Measurements from ENCODE around the gene CGB5.
"Not testable (repeated sequence)": the region's sequence is repeated elsewhere in the genome, so short reads cannot be mapped to it uniquely, and the experiment has no call there.

The CGB5 gene

GRCh38 chr19:49056902-49057596 is 13.4 kb downstream of the CGB5 start:
- DNase-seq (ENCODE audit: low read depth in 2 of 3, low spot score in 1 of 3): not testable (repeated sequence)

DNA sequence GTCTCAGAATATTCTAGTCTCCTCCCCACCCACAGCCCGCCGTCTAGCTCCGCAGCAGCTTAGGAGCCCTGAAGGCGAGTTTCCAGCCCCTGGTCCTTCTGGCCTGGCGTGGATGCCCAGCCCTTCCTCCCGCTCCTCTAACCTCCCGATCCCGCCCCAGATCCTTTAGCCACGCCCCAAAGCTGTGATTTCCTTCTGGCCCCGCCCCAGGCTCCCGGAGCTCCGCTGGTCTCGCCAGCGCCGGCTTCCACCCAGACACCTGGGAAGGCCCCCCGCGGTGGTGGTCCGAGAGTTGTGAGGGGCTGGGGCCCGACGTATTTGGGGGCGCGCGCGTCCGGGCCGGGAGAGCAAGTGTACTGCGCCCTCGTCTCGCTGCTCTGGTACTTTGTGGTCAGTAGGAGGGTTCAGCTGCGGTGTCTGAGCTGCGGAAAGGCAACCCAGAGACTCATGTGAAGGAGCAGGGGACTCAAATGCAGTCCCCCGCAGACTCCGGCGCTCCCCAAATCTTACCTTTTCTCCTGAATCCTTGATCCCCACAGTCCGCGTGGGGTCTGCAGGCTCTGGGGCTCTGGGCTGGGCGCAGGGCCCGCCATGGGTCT is 14.1 kb downstream of the CGB5 start, which contains the start of gene CGB7:
Gene CGB7 (minus strand): TSS at position 114 of the 599 bp plus-strand sequence. CDS start 2,374 bp downstream, outside the sequence.
- peak in 2 of 3 donors; percentile 30 to 35 for DNase-seq (ENCODE audit: low read depth in 2 of 3, low spot score in 1 of 3)

DNA sequence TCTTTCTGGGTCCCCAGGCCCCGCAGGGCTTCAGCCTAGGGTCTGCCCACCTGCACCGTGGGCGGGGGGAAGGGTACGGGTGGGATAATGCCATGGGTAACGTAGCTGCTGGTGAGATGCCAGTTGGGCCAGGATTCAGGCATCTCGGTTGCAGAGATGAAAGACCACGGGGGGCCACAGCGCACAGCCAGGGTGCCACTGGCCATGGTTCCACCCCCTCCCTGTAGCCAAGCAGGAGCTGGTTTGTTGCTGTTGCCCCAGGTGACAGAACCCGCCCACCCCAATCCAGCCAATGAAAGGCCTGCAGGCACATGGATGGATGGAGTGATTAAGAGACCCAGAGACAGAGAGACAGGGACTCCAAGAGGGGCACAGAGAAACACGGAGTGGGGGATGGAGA is 14.9 kb downstream of the CGB5 start:
- peak in 2 of 3 donors; percentile 24 to 31 for DNase-seq (ENCODE audit: low read depth in 2 of 3, low spot score in 1 of 3)

DNA sequence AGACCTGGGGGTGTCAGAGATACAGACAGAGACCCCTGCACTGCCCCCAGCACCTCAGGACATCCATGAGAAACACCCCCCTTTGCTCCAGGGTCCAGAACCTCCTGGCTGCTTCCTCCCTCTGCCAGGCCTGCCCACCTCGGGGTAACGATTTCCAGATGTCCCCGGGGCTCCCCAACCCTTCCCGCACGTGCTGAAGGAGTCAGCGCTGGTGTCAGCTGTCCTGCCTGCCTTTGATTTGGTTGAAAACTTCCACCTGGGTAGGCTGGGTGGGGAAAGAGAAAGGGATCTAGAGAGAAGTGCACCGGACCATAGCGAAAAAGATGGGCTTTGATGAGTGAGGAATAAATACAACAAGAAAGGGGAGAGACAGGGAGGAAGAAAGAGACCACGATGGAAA is 15.4 kb downstream of the CGB5 start:
- no peak for DNase-seq (ENCODE audit: low read depth in 2 of 3, low spot score in 1 of 3)

- DNase-seq (ENCODE audit: low read depth in 2 of 3, low spot score in 1 of 3): no peak
Measured at GRCh38 chr19:49061000-49061399, 17.4 kb downstream of the CGB5 start.

DNA sequence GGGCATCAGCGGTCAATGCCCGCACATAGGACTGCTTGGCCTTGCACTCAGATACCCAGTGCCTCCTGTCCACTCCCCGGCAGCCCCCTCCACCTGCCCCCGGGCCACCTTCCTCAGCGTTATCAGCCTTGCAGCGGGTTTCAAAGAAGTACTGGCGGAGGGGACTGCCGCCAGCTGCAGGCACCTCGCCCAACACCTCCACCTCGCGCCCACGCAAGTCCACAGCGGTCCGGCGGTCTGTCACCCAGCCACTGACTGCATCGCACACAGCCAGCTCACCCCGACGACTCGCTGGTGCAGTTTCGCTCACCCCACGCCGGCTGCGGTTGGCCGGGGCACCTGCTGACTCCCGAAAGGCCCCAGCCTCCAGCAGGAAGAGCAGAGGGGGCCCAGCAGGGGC is 17.8 kb downstream of the CGB5 start:
- DNase-seq (ENCODE audit: low read depth in 2 of 3, low spot score in 1 of 3): no peak

- DNase-seq (ENCODE audit: low read depth in 2 of 3, low spot score in 1 of 3): no peak
Measured at GRCh38 chr19:49064029-49064629, 20.5 kb downstream of the CGB5 start.

- DNase-seq (ENCODE audit: low read depth in 2 of 3, low spot score in 1 of 3): no peak
Measured at GRCh38 chr19:49064768-49065611, 21.3 kb downstream of the CGB5 start, which contains the start of gene NTF4. NTF4 (minus strand) TSS chr19:49064818; CDS start chr19:49061997, 2,821 bp downstream.

- DNase-seq (ENCODE audit: low read depth in 2 of 3, low spot score in 1 of 3): no peak
Measured at GRCh38 chr19:49065905-49066512, 22.4 kb downstream of the CGB5 start.

DNA sequence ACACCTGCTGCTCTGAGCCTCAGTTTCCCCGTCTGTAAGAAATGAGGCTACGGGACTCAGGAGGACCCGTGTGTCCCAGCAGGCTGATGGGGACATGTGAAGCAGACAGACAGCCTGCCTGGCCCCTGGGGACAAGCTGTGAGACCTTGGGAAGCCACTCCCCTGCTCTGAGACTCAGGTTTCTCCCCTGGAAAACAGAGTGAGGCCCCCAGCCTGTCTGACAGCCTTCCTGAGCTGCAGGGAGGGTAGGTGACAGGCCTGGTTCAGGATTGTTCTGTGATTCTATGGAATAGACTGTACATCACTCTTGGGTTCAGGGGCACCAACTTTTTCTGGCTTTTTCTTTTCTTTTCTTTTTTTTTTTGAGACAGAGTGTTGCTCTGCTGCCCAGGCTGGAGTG is 23.9 kb downstream of the CGB5 start:
- DNase-seq (ENCODE audit: low read depth in 2 of 3, low spot score in 1 of 3): no peak

DNA sequence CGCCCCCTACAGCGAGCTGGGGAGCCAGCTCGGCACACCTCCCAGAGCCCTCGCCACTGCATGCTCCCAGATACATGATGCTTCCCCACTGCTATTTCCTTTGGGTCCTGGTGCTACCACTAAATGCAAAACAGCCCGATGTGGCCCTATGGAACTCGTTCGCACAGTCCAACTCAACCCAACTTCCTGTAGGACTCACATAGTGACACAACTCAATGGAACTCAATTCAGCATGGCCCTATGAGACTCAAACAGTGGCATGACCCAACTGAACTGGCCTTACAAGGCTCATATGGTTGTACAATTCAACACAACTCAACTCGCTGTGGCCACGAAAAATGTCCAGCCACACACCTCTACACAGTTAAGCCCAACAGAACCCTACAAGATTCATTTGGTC is 25.4 kb downstream of the CGB5 start:
- no peak for DNase-seq (ENCODE audit: low read depth in 2 of 3, low spot score in 1 of 3)

DNA sequence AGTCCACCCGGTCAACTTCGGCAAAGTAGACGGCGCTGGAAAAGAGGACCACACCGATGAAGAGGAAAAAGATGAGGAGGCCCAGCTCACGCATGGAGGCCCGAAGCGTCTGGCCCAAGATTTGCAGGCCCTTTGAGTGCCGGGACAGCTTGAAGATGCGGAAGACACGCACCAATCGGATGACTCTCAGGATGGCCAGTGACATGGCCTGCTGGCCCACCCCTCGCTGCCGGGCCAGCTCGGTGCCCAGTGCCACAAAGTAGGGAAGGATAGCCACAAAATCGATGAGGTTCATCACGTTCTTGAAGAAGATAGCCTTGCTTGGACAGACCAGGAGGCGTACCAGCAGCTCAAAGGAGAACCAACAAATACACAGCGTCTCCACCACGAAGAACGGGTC is 26.8 kb downstream of the CGB5 start:
- no peak for DNase-seq (ENCODE audit: low read depth in 2 of 3, low spot score in 1 of 3)

GRCh38 chr19:49071860-49072547 is 28.4 kb downstream of the CGB5 start:
- no peak for DNase-seq (ENCODE audit: low read depth in 2 of 3, low spot score in 1 of 3)

- DNase-seq (ENCODE audit: low read depth in 2 of 3, low spot score in 1 of 3): no peak
Measured at GRCh38 chr19:49073514-49074378, 30.1 kb downstream of the CGB5 start.

GRCh38 chr19:49074869-49075268 is 31.2 kb downstream of the CGB5 start:
- DNase-seq (ENCODE audit: low read depth in 2 of 3, low spot score in 1 of 3): not testable (repeated sequence)

DNA sequence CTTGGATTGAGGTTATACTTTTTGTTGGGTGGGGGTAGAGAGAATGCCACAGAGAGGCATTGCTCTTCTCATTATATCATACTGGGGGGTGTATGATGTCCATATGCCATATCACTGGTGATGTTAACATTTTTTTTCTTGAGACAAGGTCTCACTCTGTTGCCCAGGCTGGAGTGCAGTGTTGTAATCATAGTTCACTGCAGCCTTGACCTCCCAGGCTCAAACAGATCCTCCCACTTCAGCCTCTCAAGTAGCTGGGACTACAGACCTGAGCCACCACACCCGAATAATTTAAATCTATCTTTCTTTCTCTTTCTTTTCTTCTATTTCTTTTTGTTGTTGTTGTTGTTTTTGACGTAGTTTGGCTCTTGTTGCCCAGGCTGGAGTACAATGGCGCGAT is 36.7 kb downstream of the CGB5 start:
- DNase-seq (ENCODE audit: low read depth in 2 of 3, low spot score in 1 of 3): no peak

- no peak for DNase-seq (ENCODE audit: low read depth in 2 of 3, low spot score in 1 of 3)
Measured at GRCh38 chr19:49081273-49081672, 37.6 kb downstream of the CGB5 start.

DNA sequence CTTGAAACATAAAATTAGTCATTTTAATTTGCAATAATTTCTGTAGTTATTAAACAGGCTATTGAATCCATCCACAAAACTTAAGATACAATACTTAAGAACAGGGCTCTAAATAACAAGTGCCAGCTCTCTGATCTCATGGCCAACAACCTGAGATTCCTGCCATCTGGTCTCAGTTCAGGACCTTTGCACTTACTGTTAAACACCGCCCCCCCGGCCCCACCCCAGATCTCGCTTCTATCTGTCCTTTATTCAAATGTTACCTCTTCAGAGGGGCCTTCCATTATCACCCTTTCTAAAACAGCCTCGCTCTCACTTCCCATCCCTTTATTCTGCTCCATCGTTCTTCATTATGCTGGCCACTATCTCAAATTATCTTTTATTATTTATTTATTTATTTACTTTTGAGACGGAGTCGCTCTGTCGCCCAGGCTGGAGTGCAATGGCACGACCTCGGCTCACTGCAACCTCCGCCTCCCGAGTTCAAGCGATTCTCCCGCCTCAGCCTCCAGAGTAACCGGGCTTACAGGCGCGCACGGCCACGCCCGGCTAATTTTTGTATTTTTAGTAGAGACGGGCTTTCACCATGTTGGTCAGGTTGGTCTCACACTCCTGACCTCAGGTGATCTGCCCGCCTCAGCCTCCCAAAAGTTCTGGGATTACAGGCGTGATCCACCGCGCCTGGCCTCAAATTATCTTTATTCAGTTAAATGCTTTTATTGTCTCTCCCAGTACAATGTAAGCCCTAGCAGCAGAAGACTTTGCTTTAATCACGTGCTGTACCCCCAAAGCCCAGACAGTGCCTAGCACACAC is 40.8 kb downstream of the CGB5 start:
- no peak for DNase-seq (ENCODE audit: low read depth in 2 of 3, low spot score in 1 of 3)
